Chondrocyte (in vitro differentiated cells): ENCODE measurements around the gene CTU1. TPM values are rescaled to one million over a fixed set of nuclear protein-coding genes. Genes with fewer than 3 reads are reported as not detected.

Experiments
- DNase-seq: peaks from one replicate; pipeline ENCODE4 v3.0.0; 2021; ENCODE audit warnings: mixed read lengths, low spot score
- H3K27ac Mint-ChIP-seq: one replicate; pipeline ENCODE4 v1.8.0; 2021; ENCODE audit warnings: mild to moderate bottlenecking, moderate library complexity, mixed read lengths; ENCODE audit not compliant: unreplicated experiment
- H3K27me3 Mint-ChIP-seq: 2 replicates; pipeline ENCODE4 v1.8.0; 2021; ENCODE audit warnings: low read depth, mixed read lengths
- H3K36me3 Mint-ChIP-seq: 2 replicates; pipeline ENCODE4 v1.8.0; 2021; ENCODE audit warnings: low read depth, mixed read lengths
- H3K4me1 Mint-ChIP-seq: 2 replicates; pipeline ENCODE4 v1.8.0; 2021; ENCODE audit warnings: low read depth, mild to moderate bottlenecking, mixed read lengths
- H3K4me3 Mint-ChIP-seq: one replicate; pipeline ENCODE4 v1.8.0; 2021; ENCODE audit warnings: mild to moderate bottlenecking, moderate library complexity, mixed read lengths; ENCODE audit not compliant: unreplicated experiment
- H3K9me3 Mint-ChIP-seq: 2 replicates; pipeline ENCODE4 v1.8.0; 2021; ENCODE audit warnings: low read depth, mixed read lengths
- CTCF ChIP-seq: fragments of 200-600 bp; sonication (generic); IDR thresholded peaks from 2 replicates; pipeline ENCODE4 v1.5.0; 2021; ENCODE audit warnings: antibody characterized with exemption, mild to moderate bottlenecking, moderate library complexity
- total RNA-seq: library from RNA; stranded (reverse); gene quantifications from 3 replicates; pipeline ENCODE4 v1.2.1, GENCODE V29; 2021

The CTU1 gene
- total RNA-seq, 1 donor from 2014 or later: 6.1 TPM

- no peak overlapping the region for H3K27ac Mint-ChIP-seq
- no peak for TF ChIP-seq CTCF
- DNase-seq: no peak
- no peaks in the 10 kb centered on the region for H3K4me1 Mint-ChIP-seq
- peaks cover 3% of the 10 kb centered on the region for H3K36me3 Mint-ChIP-seq
- peaks cover 4% of the 10 kb centered on the region for H3K27me3 Mint-ChIP-seq
- no peak overlapping the region for H3K4me3 Mint-ChIP-seq
- H3K9me3 Mint-ChIP-seq: peaks cover 13% of the 10 kb centered on the region
These were observed 30.1 kb downstream of the CTU1 start for GRCh38 chr19:51078104-51078503.

DNA sequence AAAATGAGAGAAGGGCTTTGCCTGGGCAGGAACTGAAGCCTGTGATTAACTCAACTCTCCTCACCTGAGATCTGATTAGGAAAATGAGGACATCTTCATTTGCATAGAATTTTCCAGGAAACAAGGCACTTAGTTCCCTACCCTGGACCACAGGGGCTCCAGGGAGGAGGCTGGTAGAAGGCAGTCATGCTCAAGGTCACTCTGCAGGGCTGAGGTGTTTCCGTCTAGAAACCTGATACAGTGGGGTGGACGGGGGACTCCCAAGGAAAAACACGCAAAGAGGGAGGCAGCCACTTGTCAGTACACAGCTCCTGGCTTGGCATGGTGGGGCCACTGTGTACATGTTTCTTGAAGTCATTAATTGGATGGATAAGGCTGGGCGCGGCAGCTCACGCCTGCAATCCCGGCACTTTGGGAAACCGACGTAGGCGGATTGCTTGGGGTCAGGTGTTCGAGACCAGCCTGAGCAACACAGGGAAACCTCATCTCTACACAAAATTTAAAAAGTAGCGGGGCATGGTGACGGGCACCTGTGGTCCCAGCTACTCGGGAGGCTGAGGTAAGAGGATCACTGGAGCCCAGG lies 31.5 kb downstream of the CTU1 start:
- no peak for TF ChIP-seq CTCF
- H3K9me3 Mint-ChIP-seq: peaks cover 16% of the 10 kb centered on the region
- DNase-seq: no peak
- no peaks in the 10 kb centered on the region for H3K4me1 Mint-ChIP-seq
- H3K27ac Mint-ChIP-seq: no peak overlapping the region
- peaks cover 3% of the 10 kb centered on the region for H3K36me3 Mint-ChIP-seq
- peaks cover 2% of the 10 kb centered on the region for H3K27me3 Mint-ChIP-seq
- no peak overlapping the region for H3K4me3 Mint-ChIP-seq

GRCh38 chr19:51075998-51076397 lies 32.2 kb downstream of the CTU1 start:
- H3K4me3 Mint-ChIP-seq: no peak overlapping the region
- H3K27ac Mint-ChIP-seq: no peak overlapping the region
- peaks cover 2% of the 10 kb centered on the region for H3K27me3 Mint-ChIP-seq
- no peak for DNase-seq
- peaks cover 3% of the 10 kb centered on the region for H3K36me3 Mint-ChIP-seq
- no peak for TF ChIP-seq CTCF
- peaks cover 16% of the 10 kb centered on the region for H3K9me3 Mint-ChIP-seq
- no peaks in the 10 kb centered on the region for H3K4me1 Mint-ChIP-seq

- no peak for TF ChIP-seq CTCF
- H3K27ac Mint-ChIP-seq: no peak overlapping the region
- H3K4me1 Mint-ChIP-seq: no peaks in the 10 kb centered on the region
- DNase-seq: no peak
- H3K4me3 Mint-ChIP-seq: no peak overlapping the region
- peaks cover 4% of the 10 kb centered on the region for H3K27me3 Mint-ChIP-seq
- peaks cover 20% of the 10 kb centered on the region for H3K9me3 Mint-ChIP-seq
- peaks cover 4% of the 10 kb centered on the region for H3K36me3 Mint-ChIP-seq
These were observed 37.2 kb downstream of the CTU1 start for GRCh38 chr19:51071095-51071405.

- Mint-ChIP-seq H3K36me3 (peaks cover 4% of the 10 kb centered on the region), H3K4me3 (no peak overlapping the region), H3K27me3 (peaks cover 6% of the 10 kb centered on the region), H3K27ac (no peak overlapping the region), H3K4me1 (no peaks in the 10 kb centered on the region), H3K9me3 (peaks cover 20% of the 10 kb centered on the region)
- no peak for DNase-seq
- no peak for TF ChIP-seq CTCF
These were observed 37.7 kb downstream of the CTU1 start for GRCh38 chr19:51070334-51071094.
